ENCODE results near the gene OSMR.

OSMR gene

GRCh38 chr5:38878391-38879077 lies 32.7 kb downstream of the OSMR start:
- no peak overlapping the region for H3K27ac ChIP-seq
- TF ChIP-seq CTCF (conservative IDR thresholded peaks at IDR 0.05) = no peak

- no peak for TF ChIP-seq CTCF (conservative IDR thresholded peaks at IDR 0.05)
- H3K27ac ChIP-seq = no peak overlapping the region
These were observed 33.3 kb downstream of the OSMR start for GRCh38 chr5:38879078-38879460.

GRCh38 chr5:38883842-38884241 lies 38.0 kb downstream of the OSMR start:
- no peak overlapping the region for H3K27ac ChIP-seq
- no peak for TF ChIP-seq CTCF (conservative IDR thresholded peaks at IDR 0.05)

DNA sequence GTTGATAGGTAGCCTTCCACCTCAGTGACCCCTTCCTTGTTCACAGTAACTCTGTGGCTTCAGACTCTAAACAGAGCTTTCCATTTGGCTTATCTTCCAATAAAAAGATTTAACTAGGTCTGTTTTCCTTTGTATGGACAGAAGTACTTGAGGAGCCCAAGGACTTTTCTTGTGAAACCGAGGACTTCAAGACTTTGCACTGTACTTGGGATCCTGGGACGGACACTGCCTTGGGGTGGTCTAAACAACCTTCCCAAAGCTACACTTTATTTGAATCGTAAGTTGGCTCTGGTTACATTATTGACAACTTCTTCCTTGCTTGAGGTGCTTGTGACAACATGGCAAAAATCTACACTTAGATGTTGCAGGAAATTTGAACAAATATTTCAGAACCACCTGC lies 39.4 kb downstream of the OSMR start:
- TF ChIP-seq CTCF (conservative IDR thresholded peaks at IDR 0.05) = no peak
- no peak overlapping the region for H3K27ac ChIP-seq

DNA sequence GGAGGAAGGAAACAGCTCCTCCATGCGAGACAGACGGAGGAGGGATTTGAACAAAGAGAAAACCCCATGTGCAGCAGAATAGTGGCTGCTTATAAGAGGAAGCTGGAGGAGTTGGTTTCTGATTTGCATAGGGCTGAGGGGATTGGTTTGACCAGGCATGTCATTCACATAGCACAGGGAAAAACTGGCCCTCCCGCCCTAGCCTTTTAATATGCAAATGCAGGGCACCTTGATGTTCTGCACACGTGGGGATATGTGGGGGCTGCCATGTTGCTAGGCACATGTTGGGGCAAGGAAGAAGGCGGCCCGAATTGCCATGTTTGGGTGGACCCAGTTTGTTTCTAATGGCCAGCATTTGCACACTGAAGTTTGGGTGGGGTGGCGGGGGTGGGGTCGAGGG lies 42.2 kb downstream of the OSMR start:
- no peak for TF ChIP-seq CTCF (conservative IDR thresholded peaks at IDR 0.05)
- H3K27ac ChIP-seq = no peak overlapping the region

GRCh38 chr5:38889424-38889823 lies 43.6 kb downstream of the OSMR start:
- no peak for TF ChIP-seq CTCF (conservative IDR thresholded peaks at IDR 0.05)

GRCh38 chr5:38891563-38891962 lies 45.8 kb downstream of the OSMR start:
- H3K27ac ChIP-seq = no peak overlapping the region
- no peak for TF ChIP-seq CTCF (conservative IDR thresholded peaks at IDR 0.05)

More at GRCh38 chr5:38889424-38889823, 43.6 kb downstream of the OSMR start:
- H3K27ac ChIP-seq = no peak overlapping the region

Data from VCaP (cell line).